Osteoblast (primary cell): ENCODE data around the gene MCCD1. TPM values are rescaled to one million over a fixed set of nuclear protein-coding genes. Genes with fewer than 3 reads are reported as not detected.
"Not testable (repeated sequence)": the region's sequence is repeated elsewhere in the genome, so short reads cannot be mapped to it uniquely, and the experiment has no call there.

Experiments
- DNase-seq: peaks from one replicate; pipeline ENCODE4 v3.0.0; 2011; ENCODE audit warnings: low spot score, mixed read lengths; ENCODE audit not compliant: insufficient read length; ENCODE audit errors: missing footprints
- H2AFZ ChIP-seq: 2 replicates; pipeline ENCODE4 v1.6.0; 2011; ENCODE audit warnings: mild to moderate bottlenecking, low read length
- H3K27ac ChIP-seq: 2 replicates; pipeline ENCODE4 v1.5.1; 2011; ENCODE audit warnings: mild to moderate bottlenecking, low read depth, low read length, moderate library complexity
- H3K27me3 ChIP-seq: 2 replicates; pipeline ENCODE4 v1.6.0; 2012; ENCODE audit warnings: mild to moderate bottlenecking, control low read depth, inconsistent platforms, low read length, moderate library complexity; ENCODE audit not compliant: insufficient read depth
- H3K36me3 ChIP-seq: 2 replicates; pipeline ENCODE4 v1.5.1; 2011; ENCODE audit warnings: mild to moderate bottlenecking, low read length, control low read depth, moderate library complexity; ENCODE audit not compliant: insufficient read depth
- H3K4me1 ChIP-seq: 2 replicates; pipeline ENCODE4 v1.5.1; 2011; ENCODE audit warnings: mild to moderate bottlenecking, low read length, control low read depth, moderate library complexity; ENCODE audit not compliant: insufficient read depth
- H3K4me2 ChIP-seq: 2 replicates; pipeline ENCODE4 v1.6.0; 2011; ENCODE audit warnings: mild to moderate bottlenecking, low read length; ENCODE audit not compliant: insufficient read depth
- H3K4me3 ChIP-seq: fragments of 200-600 bp; sonication (generic); 3 replicates; pipeline ENCODE4 v1.5.1; 2012; ENCODE audit warnings: mild to moderate bottlenecking, low read length, inconsistent platforms; ENCODE audit not compliant: insufficient read depth
- H3K79me2 ChIP-seq: 2 replicates; pipeline ENCODE4 v1.6.0; 2012; ENCODE audit warnings: mild to moderate bottlenecking, low read length, control low read depth, inconsistent platforms; ENCODE audit not compliant: insufficient read depth
- H3K9me3 ChIP-seq: 2 replicates; pipeline ENCODE4 v1.5.1; 2011; ENCODE audit warnings: low read depth, low read length, control low read depth
- H4K20me1 ChIP-seq: 2 replicates; pipeline ENCODE4 v1.6.0; 2012; ENCODE audit warnings: mild to moderate bottlenecking, low read length, control low read depth; ENCODE audit not compliant: insufficient read depth
- total RNA-seq: library from RNA; depleted of rRNA; stranded (reverse); fragments of >200 nt; gene quantifications from 2 replicates; pipeline ENCODE4 v1.2.3, GENCODE V29; 2012
- TF ChIP-seq, protein P1 (sequence below): IDR thresholded peaks from 2 replicates; pipeline ENCODE4 v1.5.1; 2011; ENCODE audit warnings: mild to moderate bottlenecking, low read depth, low read length, moderate library complexity; ENCODE audit errors: extremely low read depth

The MCCD1 gene
- total RNA-seq, 1 donor, result not detected

DNA sequence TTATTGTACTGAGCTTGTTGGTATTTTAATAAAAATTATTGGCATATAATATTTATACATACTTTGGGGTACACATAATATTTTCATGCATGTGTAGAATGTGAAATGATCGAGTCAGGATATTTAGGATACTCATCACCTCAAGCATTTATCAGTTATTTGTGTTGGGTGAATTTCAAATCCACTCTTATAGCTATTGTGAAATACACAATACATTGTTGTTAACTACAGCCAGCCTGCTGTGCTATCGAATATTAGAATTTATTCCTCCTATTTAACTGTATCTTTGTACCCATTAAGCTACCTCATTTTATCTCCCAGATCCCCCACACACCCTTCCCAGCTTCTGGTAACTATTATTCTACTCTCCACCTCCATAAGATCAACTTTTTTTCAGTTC is 45.4 kb upstream of the MCCD1 start:
- TF ChIP-seq, protein P1, sequence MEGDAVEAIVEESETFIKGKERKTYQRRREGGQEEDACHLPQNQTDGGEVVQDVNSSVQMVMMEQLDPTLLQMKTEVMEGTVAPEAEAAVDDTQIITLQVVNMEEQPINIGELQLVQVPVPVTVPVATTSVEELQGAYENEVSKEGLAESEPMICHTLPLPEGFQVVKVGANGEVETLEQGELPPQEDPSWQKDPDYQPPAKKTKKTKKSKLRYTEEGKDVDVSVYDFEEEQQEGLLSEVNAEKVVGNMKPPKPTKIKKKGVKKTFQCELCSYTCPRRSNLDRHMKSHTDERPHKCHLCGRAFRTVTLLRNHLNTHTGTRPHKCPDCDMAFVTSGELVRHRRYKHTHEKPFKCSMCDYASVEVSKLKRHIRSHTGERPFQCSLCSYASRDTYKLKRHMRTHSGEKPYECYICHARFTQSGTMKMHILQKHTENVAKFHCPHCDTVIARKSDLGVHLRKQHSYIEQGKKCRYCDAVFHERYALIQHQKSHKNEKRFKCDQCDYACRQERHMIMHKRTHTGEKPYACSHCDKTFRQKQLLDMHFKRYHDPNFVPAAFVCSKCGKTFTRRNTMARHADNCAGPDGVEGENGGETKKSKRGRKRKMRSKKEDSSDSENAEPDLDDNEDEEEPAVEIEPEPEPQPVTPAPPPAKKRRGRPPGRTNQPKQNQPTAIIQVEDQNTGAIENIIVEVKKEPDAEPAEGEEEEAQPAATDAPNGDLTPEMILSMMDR, result no peak
- Histone ChIP-seq H3K9me3 (no peaks in the 10 kb centered on the region), H3K36me3 (no peaks in the 10 kb centered on the region), H3K4me1 (peaks cover 10% of the 10 kb centered on the region), H4K20me1 (no peaks in the 10 kb centered on the region), H3K79me2 (no peaks in the 10 kb centered on the region), H3K4me2 (no peak overlapping the region), H3K27ac (no peak overlapping the region), H3K4me3 (no peak overlapping the region), H2AFZ (no peak overlapping the region), H3K27me3 (peaks cover 10% of the 10 kb centered on the region)
- no peak for DNase-seq

DNA sequence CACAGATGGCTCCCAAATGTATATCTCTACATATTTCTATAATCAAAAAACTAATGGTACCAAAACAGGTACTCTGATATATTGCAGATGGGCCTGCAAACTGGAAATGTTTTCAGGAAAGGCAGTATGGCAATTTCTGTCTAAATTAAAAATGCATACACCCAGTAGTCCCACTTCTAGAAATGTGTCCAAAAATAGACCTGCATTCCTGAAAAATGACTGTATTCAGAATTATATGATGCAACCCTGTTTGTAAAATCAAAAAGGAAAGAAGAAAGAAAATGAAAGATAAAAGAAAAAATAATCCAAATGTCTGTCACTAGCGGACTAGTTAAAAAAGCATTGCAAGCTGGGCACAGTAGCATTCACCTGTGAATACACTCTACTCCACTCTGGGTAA is 43.7 kb upstream of the MCCD1 start:
- no peak overlapping the region for H3K27ac ChIP-seq
- no peak for DNase-seq

DNA sequence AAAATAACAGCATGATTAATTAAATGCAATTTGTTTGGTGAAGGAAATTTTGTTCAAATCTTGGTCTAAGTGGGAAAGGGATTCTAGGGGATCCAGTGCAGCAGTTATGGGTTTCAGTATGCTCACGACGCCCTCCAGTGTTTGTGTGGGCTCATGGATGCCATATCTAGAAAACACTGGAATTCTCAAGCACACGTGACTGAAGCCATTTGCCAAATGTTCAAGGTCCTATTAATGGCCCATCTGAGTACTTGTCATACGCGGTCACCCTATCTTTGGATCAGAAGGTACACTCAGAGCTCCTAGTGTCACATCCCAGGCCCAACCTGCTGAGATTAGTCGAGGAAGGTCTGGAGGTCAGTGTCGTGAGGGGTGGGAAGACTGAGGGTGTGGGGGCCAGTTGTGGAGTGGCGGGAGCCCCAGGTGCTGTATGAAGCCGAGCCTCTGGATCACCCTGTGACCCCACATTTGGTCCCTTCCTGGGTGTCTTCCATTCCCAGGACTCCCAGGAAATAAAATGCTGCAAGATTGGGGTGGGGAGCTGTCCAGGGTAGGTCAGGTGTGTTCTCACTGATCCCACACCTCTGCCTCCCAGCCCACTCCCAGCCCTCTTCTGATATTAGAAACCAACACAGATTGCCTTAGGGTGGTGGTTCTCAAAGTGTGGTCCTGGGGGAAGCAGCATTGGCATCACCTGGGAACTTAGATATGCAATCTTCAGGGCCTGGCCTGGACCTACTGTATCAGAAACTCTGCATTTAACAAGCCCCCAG is 42.5 kb upstream of the MCCD1 start:
- H4K20me1 ChIP-seq, H3K9me3 ChIP-seq, H3K27ac ChIP-seq, H3K36me3 ChIP-seq, H3K4me2 ChIP-seq, DNase-seq, H3K4me3 ChIP-seq, H2AFZ ChIP-seq, H3K79me2 ChIP-seq, H3K27me3 ChIP-seq: not testable (repeated sequence)
- TF ChIP-seq, protein P1, result peak; percentile 6
- H3K4me1 ChIP-seq, result peaks cover 10% of the 10 kb centered on the region

More for the DNA sequence above, 43.7 kb upstream of the MCCD1 start:
- TF ChIP-seq, protein P1, result no peak
- Histone ChIP-seq H3K79me2 (no peaks in the 10 kb centered on the region), H3K4me1 (peaks cover 10% of the 10 kb centered on the region), H3K36me3 (no peaks in the 10 kb centered on the region), H3K9me3 (no peaks in the 10 kb centered on the region), H2AFZ (peak overlapping the region; percentile 63), H4K20me1 (no peaks in the 10 kb centered on the region), H3K27me3 (no peaks in the 10 kb centered on the region), H3K4me2 (peak overlapping the region; percentile 67), H3K4me3 (no peak overlapping the region)

DNA sequence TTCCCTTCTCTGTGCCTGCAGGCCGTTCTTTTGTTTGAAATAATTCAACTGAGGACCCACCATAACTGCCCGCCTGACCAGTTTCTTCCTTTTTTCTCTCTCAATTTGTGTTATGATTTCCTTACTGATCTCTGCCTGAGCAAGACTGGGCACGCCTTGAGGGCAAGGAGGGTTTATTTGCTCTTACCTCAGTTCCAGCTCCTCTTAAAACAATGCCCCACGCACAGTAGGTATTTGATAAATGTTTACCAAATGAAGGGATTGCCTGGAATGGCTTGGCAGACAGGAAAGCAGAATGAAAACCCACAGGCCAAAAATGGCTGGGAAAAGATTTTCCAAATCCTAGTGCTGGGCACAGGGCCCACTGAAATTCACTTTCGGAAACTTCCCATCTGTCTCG is 41.1 kb upstream of the MCCD1 start:
- not testable (repeated sequence) for H3K4me2 ChIP-seq, H3K9me3 ChIP-seq, H4K20me1 ChIP-seq, DNase-seq, H3K79me2 ChIP-seq, H3K36me3 ChIP-seq, H3K4me3 ChIP-seq, H3K27me3 ChIP-seq, H2AFZ ChIP-seq, H3K27ac ChIP-seq
- peaks cover 13% of the 10 kb centered on the region for H3K4me1 ChIP-seq
